SHP77 (cell line): ENCODE measurements around the gene CHTOP.
"Not testable (repeated sequence)": the region's sequence is repeated elsewhere in the genome, so short reads cannot be mapped to it uniquely, and the experiment has no call there.

Source experiments
- DNase-seq, 2 experiments: peaks; one replicate each; lab custom pipeline; 2025; lab: John Stamatoyannopoulos, UW

Gene CHTOP

DNA sequence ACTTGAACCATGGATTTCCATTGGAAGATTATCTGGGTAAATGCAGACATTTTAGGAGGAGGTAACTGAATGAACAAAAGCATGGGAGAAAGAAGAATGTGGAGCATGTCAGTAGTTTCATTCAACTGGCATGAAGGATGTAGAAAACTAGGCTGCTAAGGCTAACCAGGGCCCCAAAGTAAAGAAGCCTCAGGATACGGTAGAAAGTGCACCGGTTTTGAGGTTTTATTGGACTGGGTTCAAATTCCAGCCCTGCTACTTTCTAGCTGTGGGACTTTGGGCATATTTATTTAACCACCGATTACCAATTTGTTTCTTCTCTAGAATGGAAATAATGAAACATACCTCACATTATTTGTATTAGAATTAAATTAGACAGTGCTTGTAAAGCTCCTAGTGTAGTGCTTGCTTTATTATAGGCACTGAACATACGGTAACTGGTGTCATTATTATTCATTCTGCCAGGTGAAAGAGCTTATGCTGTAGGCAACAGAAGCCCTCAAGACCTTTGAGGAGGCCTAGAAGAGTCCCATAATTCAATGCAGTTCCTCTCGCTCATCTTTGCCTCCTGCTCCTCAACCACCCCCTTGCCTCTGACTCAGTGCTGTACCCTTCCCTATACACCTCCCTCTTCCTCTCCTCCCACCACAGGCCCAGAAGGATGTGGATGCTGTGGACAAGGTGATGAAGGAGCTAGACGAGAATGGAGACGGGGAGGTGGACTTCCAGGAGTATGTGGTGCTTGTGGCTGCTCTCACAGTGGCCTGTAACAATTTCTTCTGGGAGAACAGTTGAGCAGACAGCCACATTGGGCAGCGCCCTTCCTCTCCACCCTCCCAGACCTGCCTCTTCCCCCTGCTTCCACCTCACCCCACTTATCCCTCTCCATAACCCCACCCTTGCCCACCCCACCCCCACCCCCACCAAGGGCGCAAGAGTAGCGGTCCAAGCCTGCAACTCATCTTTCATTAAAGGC is 2.5 kb upstream of the CHTOP start:
- DNase-seq = no peak

DNA sequence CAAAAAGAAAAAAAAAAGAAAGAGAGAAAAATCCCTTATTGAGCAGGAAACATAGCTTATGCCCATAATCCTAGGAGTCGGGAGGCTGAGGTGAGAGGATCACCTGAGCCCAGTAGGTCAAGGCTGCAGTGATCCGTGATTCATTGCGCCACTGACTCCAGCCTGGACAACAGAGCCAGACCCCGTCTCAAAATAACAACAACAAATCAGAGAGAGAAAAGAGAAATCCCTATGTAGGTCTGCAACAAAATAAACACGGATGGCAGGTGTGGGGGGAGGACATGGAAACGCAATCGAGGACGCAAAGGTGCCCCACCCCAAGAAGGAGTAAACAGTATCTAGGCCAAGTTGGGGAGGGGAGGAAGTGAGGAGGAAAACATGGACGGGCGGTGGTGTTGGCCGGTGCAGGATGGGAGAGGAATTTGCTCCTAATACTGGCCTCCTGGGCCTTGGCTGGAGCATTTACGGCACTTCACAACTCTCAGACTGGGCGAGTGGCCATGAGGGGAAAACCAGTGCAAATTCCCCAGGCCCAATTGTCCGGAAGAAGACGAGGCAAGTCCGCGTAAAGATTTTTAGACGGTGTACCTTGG is 609 bp upstream of the CHTOP start:
- peak in 1 of 2 experiments; percentile 78 for DNase-seq

DNA sequence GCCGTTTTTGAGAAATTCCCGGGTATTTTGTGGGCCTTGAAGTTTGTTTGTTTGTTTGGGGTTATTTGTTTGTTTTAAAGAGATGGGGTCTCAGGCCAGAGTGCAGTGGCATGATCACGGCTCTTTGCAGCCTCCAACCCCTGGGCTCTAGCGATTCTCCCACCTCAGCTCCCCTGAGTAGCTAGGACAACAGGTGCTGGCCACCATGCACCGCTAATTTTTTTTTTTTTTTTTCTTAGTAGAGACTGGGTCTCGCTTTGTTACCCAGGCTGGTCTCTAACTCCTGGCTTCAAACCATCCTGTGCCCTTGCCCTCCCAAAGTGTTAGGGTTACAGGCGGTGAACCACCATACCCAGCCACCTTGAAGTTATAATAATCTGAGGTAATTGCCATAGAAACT is 2.0 kb downstream of the CHTOP start:
- no peak for DNase-seq

DNA sequence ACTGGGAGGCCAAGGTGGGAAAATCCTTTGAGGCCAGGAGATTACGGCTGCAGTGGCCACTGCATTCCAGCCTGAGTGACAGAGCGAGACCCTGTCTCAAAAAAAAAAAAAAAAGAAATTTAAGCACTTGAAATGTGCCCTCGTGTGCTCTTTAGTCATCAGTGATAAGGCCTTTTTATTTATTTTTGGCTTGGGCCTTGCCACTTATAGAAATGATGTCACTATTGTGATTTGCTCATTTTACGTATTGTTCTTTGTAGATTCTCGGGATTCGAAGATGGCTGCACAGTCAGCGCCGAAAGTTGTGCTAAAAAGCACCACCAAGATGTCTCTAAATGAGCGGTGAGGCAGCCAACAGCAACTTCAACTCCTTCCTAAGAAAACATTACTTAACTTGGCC is 2.4 kb downstream of the CHTOP start:
- DNase-seq = no peak

DNA sequence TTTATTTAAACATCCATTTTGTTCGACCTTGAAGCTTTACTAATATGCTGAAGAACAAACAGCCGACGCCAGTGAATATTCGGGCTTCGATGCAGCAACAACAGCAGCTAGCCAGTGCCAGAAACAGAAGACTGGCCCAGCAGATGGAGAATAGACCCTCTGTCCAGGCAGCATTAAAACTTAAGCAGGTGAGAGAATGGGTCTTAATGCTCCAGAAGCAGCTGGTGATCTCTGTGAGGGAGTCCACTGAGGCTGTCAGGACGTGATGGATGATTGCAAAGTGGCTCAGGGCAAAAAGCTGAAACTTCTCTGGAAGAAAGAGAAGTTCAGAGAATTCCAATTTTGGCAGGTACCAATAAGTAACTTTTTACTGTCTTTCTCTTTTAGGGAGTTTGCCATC is 4.4 kb downstream of the CHTOP start:
- DNase-seq = no peak

DNA sequence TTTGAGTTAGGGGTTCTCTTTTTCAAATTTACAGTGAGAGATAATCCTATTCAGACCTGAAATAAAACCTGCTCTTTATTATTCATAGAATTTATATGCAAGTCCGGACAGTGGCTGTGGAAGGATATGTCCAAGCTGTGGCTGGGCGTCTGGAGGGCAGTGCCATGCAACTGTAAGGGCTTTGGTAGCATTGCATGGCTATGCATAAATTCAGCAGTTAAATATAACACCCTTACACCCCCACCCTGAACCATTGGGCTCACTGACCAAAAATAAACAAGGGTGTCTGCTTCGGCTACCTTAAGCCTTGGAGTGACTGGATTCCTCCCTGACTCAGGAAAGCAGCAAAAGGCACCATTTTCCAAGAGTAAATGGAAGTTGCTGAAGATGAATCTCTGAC is 5.4 kb downstream of the CHTOP start:
- no peak for DNase-seq

DNA sequence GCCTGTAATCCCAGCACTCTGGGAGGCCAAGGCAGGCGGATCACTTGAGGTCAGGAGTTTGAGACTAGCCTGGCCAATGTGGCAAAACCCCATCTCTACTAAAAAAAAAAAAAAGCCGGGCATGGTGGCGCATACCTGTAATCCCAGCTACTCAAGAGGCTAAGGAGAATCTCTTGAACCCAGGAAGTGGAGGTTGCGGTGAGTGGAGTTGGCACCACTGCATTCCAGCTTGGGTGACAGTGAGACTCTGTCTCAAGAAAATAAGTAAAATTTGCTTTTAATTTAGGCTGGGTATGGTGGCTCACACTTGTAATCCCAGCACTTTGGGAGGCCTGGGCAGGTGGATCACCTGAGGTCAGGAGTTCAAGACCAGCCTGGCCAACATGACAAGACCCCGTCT is 6.3 kb downstream of the CHTOP start:
- DNase-seq = not testable (repeated sequence)

DNA sequence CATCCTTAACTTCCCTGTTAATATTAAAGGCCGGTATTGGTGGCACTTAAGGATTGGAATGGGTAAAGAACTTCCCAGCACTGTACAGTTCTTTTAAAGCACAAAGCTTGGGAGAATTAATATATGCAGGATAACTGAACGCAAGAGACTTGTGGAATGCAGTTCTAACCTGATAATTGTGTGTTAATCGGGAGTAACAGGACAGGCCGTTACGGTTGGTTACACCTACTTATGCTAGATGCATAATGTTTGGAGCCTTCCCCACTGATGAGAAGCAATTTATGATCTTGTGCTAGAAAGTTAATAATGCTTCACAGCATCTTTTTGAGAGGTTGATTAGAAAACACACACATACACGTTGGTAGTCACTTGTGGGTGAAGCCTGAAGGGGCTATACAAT is 7.0 kb downstream of the CHTOP start:
- no peak for DNase-seq

DNA sequence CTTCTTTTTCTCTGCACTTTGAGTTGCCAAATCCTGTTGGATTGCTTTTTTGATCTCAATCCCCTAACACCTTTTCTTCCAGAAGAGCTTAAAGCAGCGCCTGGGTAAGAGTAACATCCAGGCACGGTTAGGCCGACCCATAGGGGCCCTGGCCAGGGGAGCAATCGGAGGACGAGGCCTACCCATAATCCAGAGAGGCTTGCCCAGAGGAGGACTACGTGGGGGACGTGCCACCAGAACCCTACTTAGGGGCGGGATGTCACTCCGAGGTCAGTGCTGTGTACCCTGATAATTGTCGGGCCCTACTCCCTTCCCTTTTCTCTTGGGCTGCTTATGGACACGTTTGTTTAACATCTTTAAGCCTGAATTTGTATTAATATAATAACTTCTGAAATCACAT is 8.3 kb downstream of the CHTOP start:
- DNase-seq = no peak

DNA sequence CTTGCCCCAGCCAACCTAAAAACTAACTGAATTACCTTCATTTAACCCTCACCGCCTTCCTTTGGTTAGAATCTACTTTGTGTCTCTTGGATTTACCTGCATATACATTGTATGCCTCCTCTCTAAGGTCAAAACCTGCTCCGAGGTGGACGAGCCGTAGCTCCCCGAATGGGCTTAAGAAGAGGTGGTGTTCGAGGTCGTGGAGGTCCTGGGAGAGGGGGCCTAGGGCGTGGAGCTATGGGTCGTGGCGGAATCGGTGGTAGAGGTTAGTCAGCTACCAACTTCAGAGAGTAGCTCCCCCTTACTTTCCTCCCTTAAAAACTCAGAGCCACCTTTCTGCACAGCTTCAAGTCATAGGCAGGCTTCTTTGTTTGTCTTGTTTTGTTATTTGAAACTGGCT is 9.2 kb downstream of the CHTOP start:
- DNase-seq = no peak

DNA sequence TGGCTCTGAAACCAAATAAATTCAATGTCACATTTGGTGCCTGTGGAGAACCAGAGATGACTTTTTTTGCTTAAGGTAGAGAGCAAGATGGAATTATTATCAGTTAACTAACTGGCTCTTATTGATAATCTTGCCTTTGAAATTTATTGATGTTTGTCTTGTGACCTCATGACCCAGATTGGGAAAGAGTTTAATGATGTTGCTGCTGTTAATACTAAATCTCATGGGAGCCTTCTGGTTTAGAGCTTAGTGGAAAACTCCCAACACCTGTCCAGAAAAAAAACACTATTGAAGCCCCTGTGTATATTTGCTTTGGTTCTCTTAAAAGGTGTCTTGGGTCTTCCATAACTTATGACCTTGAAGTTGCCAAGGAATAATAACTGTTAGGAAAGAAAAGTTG is 9.9 kb downstream of the CHTOP start:
- no peak for DNase-seq

DNA sequence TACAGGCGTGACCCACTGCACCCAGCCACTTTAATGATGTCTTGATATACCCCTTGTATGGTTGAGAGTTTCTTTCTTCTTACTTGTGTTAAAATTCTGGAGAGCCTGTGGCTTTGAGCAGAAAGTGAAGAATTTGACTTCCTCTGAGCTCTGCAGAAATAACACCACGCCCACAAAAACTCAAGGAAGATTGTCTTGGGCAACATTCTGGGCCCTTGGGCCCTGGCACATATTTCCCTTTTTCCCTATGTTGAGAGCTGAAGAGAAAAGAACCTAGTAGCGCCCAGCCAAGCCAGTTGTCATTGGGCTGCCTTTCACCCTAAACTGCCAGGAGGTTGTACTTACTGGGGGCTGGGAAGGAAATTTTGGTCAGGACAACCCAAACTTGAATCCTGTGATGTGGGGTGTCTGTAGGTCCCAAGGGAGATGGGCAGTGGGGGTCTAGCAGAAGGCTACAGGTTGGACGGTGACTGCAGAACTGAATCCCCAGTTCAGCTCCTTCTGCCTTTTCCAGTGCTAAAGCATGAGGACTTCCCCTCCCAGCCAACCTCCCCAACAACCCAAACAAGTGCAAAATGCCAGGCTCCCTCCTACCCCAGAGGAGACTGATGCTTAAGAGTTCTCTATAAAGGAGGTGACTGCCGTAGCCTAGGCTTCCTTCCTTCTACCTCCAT is 12.9 kb downstream of the CHTOP start:
- no peak for DNase-seq

DNA sequence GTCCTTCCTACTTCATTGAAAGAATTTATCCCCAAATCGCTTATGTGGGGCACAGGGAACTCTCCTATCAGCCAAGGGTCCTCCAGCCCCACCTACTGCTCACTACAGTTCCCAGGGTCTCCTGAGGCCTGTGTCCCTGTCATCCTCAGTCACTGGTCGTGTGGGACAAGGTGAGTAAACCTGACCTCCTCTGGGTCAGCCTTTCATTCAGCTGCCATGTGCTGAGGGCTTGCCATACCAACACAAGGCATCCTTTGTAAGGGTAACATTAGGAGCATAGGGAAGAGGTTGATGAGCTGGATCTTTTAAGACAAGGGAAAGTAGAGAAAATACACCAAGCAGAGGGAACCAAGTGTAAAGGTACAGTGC is 13.5 kb downstream of the CHTOP start:
- no peak for DNase-seq

DNA sequence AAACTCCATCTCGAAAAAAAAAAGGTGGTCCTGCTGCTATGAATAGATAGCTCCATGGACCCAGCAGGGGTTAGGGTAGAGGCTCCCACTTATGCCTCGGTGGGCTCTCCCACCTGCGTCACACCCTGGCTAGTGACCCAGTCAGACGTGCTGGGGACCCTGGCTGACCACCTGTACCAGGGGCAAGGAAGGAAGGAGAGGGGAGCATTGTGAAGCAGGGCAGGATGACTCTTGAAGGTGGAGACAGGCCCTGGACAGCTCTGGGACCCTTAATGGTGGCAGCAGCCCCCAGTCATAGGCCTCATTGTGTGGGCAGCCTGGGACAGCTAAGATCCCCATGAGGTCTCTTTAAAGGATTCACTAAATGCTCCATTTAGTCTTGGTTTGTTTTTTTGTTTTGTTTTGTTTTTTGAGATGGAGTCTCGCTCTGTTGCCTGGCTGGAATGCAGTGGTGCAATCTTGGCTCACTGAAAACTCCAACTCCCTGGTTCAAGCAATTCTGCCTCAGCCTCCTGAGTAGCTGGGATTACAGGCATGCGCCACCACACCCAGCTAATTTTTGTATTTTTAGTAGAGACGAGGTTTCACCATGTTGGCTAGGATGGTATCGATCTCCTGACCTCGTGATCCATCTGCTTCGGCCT is 14.3 kb downstream of the CHTOP start:
- no peak for DNase-seq

DNA sequence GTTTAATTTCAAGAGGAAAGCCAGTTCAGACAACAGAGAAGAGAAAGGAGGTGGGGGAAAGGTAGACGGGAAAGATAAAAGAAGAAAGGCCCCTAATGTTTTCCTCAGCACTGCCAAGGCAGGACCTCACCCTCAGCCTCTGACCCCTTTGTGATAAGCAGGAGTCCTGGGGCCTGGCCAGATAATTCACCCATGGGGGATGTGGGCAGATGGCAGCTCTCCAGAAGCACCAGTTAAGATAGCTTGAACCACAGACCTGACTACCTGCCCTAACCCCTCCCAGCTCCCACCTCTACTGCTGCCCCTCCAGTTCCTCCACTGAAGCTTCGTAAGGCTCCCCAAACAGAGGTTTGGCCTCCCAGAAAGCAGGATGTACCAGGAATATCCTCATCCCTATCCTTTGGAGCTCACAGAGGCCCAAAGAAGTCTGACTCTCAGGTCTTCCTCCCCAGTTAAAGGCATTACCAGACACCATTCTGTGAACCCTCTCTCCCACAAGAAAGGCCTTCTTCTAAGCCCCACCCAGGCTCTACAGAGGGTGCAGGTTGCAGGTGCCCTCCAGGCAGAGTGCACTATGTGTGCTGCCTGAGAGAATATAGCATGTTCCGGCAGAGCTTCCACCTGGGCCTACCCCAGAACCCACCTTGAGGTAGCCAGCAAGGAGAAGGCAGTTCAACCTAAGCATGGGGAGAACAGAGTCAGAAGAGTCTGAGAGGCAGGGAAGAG is 15.4 kb downstream of the CHTOP start:
- peak; percentile 70 to 71 for DNase-seq

DNA sequence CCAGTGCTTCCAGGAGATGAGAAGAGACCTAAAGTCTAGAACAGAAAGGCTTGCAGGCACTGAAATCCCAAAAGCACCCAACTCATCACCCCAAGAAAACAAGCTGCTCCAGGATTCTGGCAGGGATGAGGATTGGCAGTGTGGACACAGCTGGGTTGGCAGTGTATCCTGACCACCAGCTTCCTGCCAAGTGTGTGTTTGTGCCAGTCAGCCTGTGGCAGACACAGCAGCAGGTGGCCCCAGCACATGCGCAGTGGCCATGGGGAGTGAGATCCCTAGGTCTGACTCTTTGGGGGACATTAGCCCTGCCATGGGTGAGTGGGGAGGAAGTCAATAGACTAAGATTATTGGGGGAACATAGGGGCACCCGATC is 16.0 kb downstream of the CHTOP start:
- DNase-seq = peak; percentile 84 to 95

DNA sequence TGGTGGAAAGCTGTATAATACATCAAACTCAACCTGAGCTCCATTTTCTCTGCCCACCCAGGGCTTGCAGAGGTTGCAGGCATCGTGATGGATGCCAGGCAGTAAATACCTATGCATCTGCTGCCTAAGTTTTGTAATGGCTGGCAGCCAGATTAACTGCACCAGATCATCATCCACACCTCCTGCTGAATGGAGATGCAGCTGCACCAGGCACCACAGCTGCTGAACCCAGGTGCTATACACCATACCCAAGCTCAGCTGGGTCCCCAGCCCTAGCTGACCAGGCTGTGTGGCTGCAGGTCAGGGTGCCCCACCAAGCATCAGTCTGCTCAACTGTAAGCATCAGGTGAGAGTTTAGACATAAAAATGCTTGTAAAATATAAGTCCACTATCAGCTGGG is 17.9 kb downstream of the CHTOP start:
- DNase-seq = peak; percentile 70 to 82

DNA sequence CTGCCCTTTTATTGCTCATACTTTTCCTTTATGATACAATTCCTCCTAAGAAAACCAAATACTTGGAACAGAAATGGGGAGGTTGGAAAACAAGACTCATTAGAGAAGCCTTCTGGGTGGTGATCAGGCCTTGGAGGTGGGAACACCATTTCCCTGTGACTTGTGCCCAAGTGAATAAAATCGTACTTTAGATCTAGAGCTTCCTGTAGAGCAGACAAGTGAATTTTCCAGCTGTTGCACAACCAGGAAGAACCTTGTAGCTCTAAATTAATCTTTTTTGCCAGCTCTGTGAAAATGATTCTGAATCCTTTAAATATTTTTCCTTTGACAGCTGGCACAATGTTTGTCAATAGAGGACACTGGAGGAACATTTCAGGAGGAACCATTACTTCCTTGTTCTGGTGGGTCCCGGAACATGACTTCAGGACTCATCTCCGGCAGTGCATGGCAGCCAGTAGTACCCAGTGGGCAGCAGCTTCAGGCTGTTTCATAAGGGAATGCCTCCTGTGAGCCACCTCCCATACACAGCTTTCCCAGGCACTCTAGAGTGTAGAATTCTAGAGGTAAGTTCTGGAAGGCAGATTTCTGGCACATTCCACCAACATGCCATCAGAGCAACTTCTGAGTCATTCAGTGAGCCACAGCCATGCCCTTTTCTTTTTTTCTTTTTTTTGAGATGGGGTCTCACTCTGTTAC is 19.1 kb downstream of the CHTOP start:
- DNase-seq = no peak

DNA sequence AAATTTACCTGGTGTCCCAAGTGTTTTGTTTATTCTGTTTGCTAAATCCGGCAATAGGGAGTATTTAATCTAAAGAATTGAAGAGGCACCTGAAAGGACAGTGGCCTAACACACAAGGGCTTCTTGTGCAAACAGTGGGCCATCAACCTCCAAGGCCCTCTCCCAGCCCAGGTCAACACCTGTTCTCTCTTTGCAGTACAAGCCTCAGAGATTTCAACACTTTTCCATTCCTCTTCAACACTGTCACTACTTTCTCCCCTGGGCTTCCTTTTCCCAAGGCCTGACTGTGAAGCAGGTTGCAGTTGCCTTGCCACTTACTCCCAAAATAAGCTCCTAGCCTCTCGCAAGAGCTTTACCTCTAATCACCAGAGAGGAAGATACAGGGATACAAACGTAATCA is 21.5 kb downstream of the CHTOP start:
- peak; percentile 39 to 60 for DNase-seq

DNA sequence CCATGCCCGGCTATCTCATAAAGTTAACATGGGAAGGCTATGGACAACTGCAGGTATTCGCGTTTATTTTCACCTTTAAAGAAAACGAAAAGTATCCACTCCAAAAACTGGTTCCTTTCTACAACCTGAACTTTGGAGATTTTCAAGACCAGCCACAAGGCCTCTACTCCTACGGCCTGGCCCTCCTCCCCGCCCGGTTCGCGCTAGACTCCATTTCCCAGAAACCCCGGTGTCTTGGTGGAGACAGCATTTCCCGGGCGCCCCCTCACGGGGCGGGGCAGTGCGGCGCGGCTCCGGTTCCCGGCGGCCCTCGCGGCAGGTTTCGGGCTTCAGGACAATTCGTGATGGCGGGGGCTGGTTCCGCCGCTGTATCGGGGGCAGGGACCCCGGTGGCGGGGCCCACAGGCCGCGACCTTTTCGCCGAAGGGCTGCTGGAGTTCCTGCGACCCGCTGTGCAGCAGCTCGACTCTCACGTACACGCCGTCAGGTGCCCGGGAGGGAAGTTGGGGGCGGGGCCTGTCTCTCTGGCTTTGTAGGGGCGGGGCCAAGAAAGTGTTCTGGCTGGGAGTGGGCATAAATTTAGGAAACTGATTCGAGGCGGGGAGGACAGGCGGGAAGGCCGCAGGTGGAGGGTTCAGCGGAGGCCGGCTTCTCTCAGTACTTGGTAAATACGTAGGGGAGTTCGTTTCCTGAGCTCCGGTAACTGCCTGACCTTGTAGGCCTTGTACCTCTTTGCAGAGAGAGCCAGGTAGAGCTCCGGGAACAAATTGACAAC is 24.7 kb downstream of the CHTOP start, which contains the start of gene SNAPIN:
TSS of gene SNAPIN (plus strand) at position 304 of the 775 bp plus-strand sequence. CDS start at position 345, 41 bp downstream.
- peak; percentile 96 to 97 for DNase-seq
